ENCODE measurements around the gene RNH1.

The RNH1 gene

DNA sequence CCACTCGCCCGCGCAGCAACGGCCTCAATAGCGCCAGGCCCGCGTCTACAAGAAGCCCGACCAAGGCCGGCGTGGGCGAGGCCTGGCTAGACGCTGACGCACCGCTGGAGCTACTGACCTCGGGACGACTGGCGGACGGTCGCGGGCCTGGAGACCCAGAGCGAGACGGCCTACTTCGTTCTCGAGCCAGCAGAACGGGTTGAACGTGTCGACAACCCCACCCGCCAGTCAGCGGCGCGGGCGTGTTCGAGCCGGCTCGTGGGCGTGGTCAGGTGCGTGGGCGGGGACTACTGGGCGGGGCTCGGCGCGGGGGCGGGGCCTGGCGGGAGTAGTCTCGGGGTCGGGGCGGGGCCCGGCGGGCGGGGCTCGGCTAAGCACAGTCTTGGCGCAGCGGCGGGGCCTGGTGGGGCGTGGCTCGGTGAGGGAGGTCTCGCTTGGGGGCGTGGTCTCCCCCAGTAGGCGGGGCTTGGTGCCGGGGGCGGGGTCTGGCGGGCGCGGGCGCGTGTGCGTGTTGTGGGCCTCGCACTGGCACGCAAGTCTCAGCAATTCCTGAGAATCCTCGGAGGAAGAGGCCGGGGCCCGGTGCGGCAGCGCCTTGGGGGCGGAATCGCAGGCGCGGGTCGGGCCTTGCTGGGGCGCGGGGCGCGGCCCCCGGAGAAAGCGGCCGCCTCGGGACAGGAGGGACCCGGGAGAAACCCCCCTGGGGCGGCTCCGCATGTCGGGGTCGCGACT is at the start of gene RNH1:
RNH1 (minus strand) TSS at position 248 of the 732 bp plus-strand sequence. CDS start 5,080 bp downstream, outside the sequence.
- DNase-seq = peak; percentile 94

GRCh38 chr11:555780-556661 is 49.0 kb upstream of the RNH1 start:
- DNase-seq = no peak

- DNase-seq = no peak
Observed at GRCh38 chr11:555227-555779, 48.3 kb upstream of the RNH1 start.

DNA sequence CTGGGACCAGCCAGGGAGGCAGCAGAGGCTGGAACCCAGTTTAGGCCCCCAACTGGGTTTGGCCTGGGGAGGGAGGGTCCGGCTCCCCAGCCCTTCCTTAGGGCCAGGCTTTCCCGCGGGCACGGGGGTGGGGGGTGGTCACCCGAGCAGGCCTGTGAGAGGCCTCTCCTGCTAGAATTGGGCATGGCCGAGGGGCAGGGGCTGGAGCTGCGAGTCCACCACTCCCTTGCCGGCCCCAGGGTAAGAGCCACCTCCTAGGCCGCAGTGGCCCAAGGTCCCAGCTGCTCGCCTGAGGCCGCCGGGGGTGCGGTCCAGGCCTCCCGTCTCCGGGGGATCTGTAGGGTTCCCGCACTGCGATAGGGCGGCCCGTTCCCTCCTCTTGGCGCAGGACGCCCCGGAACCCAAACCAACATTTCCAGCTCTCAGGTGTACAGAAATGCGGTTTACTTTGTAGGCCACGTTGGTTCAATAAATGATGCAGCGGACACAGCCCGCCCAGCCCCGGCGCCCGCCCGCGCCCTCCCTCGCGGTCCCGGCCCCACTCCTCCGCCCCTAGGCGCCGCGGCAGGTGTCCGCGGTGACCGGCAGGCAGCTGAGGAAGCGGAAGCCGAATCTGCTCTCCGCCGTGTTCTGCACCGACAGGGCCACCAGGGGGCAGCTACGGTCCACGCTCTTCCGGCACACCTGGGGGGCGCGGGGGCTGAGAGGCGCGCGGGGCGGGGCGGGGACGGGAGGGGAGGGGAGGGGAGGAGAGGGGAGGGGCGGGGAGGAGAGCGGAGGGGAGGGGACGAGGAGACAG is 47.6 kb upstream of the RNH1 start:
- DNase-seq = no peak

DNA sequence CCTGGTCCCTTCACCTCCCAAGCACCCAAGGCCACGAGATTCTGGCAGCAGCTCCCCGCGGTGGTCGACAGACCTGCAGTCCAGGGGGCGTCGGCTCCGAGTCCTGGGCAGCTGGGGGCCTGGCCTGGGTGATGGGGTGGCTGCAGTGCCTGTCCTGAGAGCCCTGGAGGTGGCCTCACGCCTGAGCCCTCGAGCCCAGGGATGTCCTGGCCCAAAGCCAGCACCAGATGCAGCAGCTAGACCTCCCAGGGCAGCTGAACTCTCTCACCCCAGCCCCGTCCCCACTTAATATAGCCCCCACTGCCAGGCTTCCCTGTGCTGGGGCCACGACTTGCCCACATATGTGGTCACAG is 46.9 kb upstream of the RNH1 start:
- no peak for DNase-seq

GRCh38 chr11:553083-553987 is 46.3 kb upstream of the RNH1 start:
- no peak for DNase-seq

DNA sequence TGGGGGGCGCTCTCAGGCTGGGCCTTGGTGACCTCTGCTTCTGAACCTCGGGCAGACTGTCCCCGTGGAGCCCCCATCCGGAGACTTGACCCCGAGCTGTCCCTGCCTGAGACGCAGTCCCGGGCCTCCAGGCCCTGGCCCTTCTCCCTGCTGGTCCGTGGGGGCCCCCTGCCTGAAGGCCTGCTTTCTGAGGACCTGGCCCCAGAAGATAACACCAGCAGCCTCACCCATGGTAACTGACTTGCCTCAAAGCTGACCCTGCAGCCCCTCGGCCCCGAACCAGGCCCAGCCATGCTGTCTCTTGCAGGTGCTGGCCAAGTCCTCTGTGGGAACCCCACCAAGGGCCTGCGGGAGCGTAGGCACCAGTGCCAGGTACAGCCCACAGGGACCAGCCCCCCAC is 44.6 kb upstream of the RNH1 start:
- DNase-seq = no peak

GRCh38 chr11:551131-551530 is 44.1 kb upstream of the RNH1 start:
- no peak for DNase-seq

GRCh38 chr11:550746-551085 is 43.7 kb upstream of the RNH1 start:
- DNase-seq = no peak

GRCh38 chr11:550021-550745 is 43.1 kb upstream of the RNH1 start:
- DNase-seq = no peak

- no peak for DNase-seq
Observed at GRCh38 chr11:548700-549603, 41.9 kb upstream of the RNH1 start.

- DNase-seq = no peak
Observed at GRCh38 chr11:545171-545570, 38.1 kb upstream of the RNH1 start.

GRCh38 chr11:544817-545166 is 37.8 kb upstream of the RNH1 start:
- DNase-seq = no peak

- no peak for DNase-seq
Observed at GRCh38 chr11:541433-541885, 34.4 kb upstream of the RNH1 start.

DNA sequence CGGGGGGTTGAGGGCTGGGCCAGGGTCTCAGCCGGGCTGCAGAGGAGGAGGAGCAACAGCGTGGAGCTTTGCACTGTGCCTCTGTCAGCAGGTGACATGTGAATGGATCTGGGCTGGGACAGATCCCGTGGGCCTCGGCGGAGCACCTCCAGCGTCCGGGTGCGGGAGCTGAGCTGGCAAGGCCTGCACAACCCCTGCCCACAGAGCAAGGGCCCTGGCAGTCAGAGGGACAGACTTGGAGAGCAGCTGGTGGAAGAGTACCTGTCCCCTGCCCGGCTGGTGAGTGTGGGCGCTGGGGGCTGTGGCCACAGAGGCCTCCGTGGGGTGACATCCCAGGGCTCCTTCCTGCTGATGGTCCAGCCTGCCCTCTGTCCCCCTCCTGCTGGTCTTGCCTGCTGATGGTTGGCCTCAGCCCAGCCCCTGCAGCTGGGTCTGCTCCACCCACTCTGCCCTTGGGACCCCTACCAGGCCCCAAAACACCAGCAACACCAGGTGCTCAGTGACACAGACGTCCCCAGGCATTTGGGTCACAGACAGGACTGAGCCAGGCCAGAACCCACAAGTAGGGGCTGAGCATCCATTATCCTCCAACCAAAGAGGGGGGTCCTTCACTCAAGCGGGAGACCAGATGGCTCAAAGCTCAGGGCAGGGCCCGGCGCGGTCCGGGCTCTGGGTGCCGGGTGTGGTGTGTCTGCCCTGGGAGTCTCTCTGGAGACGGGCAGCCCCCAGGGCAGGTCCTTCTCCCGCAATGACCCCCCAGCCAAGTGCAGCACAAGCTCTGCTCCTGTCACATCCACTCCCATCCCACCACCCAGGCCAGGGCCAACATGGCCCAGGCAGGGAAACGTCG is 33.8 kb upstream of the RNH1 start:
- DNase-seq = no peak

GRCh38 chr11:539971-540481 is 33.0 kb upstream of the RNH1 start:
- no peak for DNase-seq

GRCh38 chr11:538431-539051 is 31.5 kb upstream of the RNH1 start:
- no peak for DNase-seq

DNA sequence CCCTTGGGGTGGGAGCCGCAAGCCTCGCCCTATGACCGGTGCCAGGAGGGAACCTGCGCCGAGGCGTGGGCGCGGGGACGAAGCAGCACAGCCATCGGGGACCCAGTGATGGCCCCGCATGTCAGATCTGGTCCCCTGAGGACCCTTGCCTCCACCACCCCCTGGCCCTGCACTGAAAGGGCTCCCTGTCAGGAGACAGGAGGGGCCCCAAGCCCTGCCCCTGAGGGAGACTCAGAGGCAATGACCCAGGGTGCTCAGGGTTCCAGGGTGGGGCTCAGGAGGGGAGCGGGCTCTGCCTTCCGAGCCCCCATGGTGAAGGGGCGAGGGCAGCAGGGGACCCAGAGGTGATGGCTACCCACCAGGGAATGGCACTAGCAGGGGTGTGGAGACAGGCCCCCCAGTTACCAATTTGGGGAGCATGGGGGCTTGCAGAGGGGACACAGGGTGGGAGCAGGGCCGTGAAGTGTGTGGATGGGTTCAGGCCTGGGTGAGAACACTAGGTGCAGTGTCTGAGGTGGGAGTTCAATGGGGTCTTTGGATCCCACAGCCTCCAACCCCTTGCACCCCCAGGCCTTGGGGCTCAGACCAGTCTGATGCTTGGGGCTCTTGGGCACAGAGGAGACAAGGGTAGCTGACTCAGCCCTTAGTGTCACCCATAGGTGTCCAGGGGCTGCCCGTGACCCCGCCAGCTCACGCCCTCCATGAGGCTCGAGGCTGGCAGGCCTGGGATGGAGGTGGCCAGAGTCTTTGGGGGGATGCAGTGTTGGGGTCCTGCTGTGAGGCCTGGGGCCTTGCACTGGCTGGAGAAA is 30.8 kb upstream of the RNH1 start:
- no peak for DNase-seq

Measured in midbrain (tissue), 1 donor.